ENCODE measurements around the gene OR10H1. TPM values are rescaled to one million over a fixed set of nuclear protein-coding genes. Genes with fewer than 3 reads are reported as not detected.
A peak's percentile ranks its signal among the peaks of the same experiment; 100 is the strongest.
"Not testable (repeated sequence)": the region's sequence is repeated elsewhere in the genome, so short reads cannot be mapped to it uniquely, and the experiment has no call there.

The OR10H1 gene
- total RNA-seq, 2 experiments from 2014 or later = not detected

GRCh38 chr19:15837221-15837731 is 21.8 kb upstream of the OR10H1 start:
- CTCF ChIA-PET = interaction anchor here (1.2 to 1.8 kb wide), 2 partner anchors 32 to 418 kb away, joined by 4 to 5 read pairs; partner anchors contain the start of gene AKAP8L
- H3K9me3 Mint-ChIP-seq (ENCODE audit: low read depth) = no peaks in the 10 kb centered on the region
- no peaks in the 10 kb centered on the region for H3K27me3 Mint-ChIP-seq
- H3K4me1 Mint-ChIP-seq = peaks cover 19% of the 10 kb centered on the region
- peak overlapping the region; percentile 98 for H3K27ac Mint-ChIP-seq
- DNase-seq (no peak), ATAC-seq (peak; percentile 3)
- peak overlapping the region; percentile 87 for H3K4me3 Mint-ChIP-seq
- no peaks in the 10 kb centered on the region for H3K36me3 Mint-ChIP-seq

GRCh38 chr19:15836330-15837220 is 21.1 kb upstream of the OR10H1 start:
- ATAC-seq = peak; percentile 96
- H3K27ac Mint-ChIP-seq = peak overlapping the region; percentile 98
- DNase-seq = peak; percentile 98

DNA sequence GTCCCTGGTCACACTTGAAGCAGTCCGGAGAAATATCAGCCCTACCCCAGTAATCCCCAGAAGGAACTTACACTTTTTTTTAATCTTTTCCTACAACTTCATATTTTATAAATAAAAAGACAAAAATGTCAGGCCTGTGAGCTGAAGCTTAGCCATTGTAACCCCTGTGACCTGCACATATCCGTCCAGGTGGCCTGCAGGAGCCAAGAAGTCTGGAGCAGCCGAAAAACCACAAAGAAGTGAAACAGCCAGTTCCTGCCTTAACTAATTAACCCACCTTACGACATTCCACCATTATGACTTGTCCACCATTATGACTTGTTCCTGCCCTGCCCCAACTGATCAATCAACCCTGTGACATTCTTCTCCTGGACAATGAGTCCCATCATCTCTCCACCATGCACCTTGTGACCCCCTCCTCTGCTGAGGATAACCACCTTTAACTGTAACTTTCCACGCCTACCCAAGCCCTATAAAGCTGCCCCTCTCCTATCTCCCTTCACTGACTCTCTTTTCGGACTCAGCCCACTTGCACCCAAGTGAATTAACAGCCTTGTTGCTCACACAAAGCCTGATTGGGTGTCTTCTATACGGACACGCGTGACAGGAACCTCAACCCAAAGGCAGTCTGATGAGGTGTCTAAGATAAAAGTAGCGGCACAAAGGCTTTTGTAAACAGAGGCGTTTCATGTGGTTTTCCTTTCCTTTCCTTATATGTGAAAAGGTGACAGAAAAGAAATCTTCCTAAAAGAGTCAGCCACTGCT is 20.3 kb upstream of the OR10H1 start:
- not testable (repeated sequence) for H3K36me3 Mint-ChIP-seq; H3K9me3 Mint-ChIP-seq (ENCODE audit: low read depth); H3K27me3 Mint-ChIP-seq
- peak overlapping the region; percentile 98 for H3K27ac Mint-ChIP-seq
- peaks cover 17% of the 10 kb centered on the region for H3K4me1 Mint-ChIP-seq
- H3K4me3 Mint-ChIP-seq = peak overlapping the region; percentile 87
- CTCF ChIA-PET = interaction anchor here (1.3 kb wide), 1 partner anchor 346 kb away, joined by 3 read pairs; no protein-coding TSS in a partner anchor
- DNase-seq (peak; percentile 69), ATAC-seq (peak; percentile 4)

More at GRCh38 chr19:15836330-15837220, 21.1 kb upstream of the OR10H1 start:
- CTCF ChIA-PET = interaction anchor here (1.2 to 1.8 kb wide), 2 partner anchors 33 to 418 kb away, joined by 4 to 5 read pairs; partner anchors contain the start of gene AKAP8L
- Mint-ChIP-seq H3K4me1 (peaks cover 17% of the 10 kb centered on the region), H3K36me3 (no peaks in the 10 kb centered on the region), H3K27me3 (no peaks in the 10 kb centered on the region), H3K4me3 (peak overlapping the region; percentile 87), H3K9me3 (ENCODE audit: low read depth) (no peaks in the 10 kb centered on the region)

- H3K4me1 Mint-ChIP-seq = peaks cover 17% of the 10 kb centered on the region
- ATAC-seq; H3K9me3 Mint-ChIP-seq (ENCODE audit: low read depth); H3K27me3 Mint-ChIP-seq; H3K27ac Mint-ChIP-seq; H3K36me3 Mint-ChIP-seq; H3K4me3 Mint-ChIP-seq; DNase-seq; CTCF ChIA-PET: not testable (repeated sequence)
These were observed 18.8 kb upstream of the OR10H1 start for GRCh38 chr19:15834232-15834631.

- Mint-ChIP-seq H3K36me3 (no peaks in the 10 kb centered on the region), H3K9me3 (ENCODE audit: low read depth) (no peaks in the 10 kb centered on the region), H3K4me3 (no peak overlapping the region), H3K27ac (no peak overlapping the region), H3K27me3 (peaks cover 2% of the 10 kb centered on the region), H3K4me1 (peaks cover 7% of the 10 kb centered on the region)
- DNase-seq = no peak
- no peak for ATAC-seq
- CTCF ChIA-PET = no interaction called here
These were observed 16.2 kb upstream of the OR10H1 start for GRCh38 chr19:15831626-15832025.

DNA sequence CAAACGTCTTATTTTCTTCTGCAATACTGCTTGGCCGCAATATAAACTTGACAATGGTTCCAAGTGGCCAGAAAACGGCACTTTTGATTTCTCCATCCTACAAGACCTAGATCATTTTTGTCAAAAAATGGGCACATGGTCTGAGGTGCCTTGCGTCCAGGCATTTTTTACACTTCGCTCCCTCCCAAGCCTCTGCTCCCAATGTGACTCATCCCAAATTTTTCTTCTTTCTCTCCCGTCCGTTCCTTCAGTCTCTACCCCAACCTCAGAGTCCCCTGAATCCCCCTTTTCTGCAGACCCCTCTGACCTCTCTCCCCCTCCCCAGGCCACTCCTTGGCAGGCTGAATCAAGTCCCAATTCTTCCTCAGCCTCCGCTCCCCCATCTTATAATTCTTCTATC is 14.3 kb upstream of the OR10H1 start:
- Mint-ChIP-seq H3K36me3 (no peaks in the 10 kb centered on the region), H3K4me1 (no peaks in the 10 kb centered on the region), H3K4me3 (no peak overlapping the region), H3K27me3 (peaks cover 2% of the 10 kb centered on the region), H3K9me3 (ENCODE audit: low read depth) (no peaks in the 10 kb centered on the region), H3K27ac (no peak overlapping the region)
- no peak for DNase-seq
- CTCF ChIA-PET = interaction anchor here (0.7 kb wide), 1 partner anchor 17 kb away, joined by 3 read pairs; no protein-coding TSS in a partner anchor
- ATAC-seq = no peak

DNA sequence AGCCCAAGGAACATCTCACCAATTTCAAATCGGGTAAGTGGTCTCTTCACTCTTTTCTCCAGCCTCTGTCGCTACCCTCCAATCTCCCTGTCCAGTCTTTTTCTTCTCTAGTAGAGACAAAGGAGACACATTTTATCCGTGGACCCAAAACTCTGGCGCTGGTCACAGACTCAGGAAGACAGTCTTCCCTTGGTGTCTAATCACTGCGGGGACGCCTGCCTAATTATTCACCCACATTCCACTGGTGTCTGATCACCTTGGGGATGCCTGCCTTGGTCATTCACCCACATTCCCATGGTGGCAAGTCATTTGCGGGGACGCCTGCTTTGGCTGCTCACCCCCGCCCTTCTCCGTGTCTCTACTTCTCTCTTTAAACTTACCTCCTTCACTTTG is 13.8 kb upstream of the OR10H1 start:
- Mint-ChIP-seq H3K4me1 (no peaks in the 10 kb centered on the region), H3K36me3 (no peaks in the 10 kb centered on the region), H3K4me3 (no peak overlapping the region), H3K9me3 (ENCODE audit: low read depth) (no peaks in the 10 kb centered on the region), H3K27ac (no peak overlapping the region), H3K27me3 (peaks cover 2% of the 10 kb centered on the region)
- ATAC-seq (no peak), DNase-seq (no peak)
- CTCF ChIA-PET = no interaction called here

GRCh38 chr19:15828611-15829305 is 13.3 kb upstream of the OR10H1 start:
- CTCF ChIA-PET = not testable (repeated sequence)

GRCh38 chr19:15828121-15828610 is 12.7 kb upstream of the OR10H1 start:
- no peaks in the 10 kb centered on the region for H3K9me3 Mint-ChIP-seq (ENCODE audit: low read depth)
- H3K4me3 Mint-ChIP-seq = no peak overlapping the region
- ATAC-seq (no peak), DNase-seq (no peak)
- no peaks in the 10 kb centered on the region for H3K4me1 Mint-ChIP-seq
- H3K27ac Mint-ChIP-seq = no peak overlapping the region
- peaks cover 4% of the 10 kb centered on the region for H3K27me3 Mint-ChIP-seq
- H3K36me3 Mint-ChIP-seq = no peaks in the 10 kb centered on the region
- CTCF ChIA-PET = no interaction called here

More at GRCh38 chr19:15828611-15829305, 13.3 kb upstream of the OR10H1 start:
- H3K9me3 Mint-ChIP-seq (ENCODE audit: low read depth); H3K4me3 Mint-ChIP-seq; H3K36me3 Mint-ChIP-seq; DNase-seq; H3K4me1 Mint-ChIP-seq; H3K27ac Mint-ChIP-seq; ATAC-seq; H3K27me3 Mint-ChIP-seq: not testable (repeated sequence)

DNA sequence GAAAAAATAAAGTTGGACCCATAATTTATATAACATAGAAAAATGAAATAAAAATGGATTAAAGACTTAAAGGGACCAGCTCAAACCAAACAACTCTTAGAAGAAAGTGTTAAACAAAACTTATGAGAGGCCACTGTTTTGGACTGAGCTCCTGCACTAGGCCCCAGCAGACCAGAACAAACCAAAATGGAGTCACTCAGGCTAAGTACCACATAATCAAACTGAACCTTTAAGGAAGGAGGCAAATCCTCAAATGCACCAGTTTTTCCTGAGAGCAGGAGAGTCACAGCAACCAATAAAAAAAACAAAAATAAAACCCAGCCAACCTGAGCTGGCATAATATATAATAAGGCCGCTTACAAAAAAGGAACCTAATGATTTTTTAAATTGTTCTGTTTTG is 10.3 kb upstream of the OR10H1 start:
- CTCF ChIA-PET = interaction anchor here (0.7 to 0.8 kb wide), 2 partner anchors 8 to 65 kb away, joined by 3 read pairs; no protein-coding TSS in a partner anchor
- Mint-ChIP-seq H3K27ac (no peak overlapping the region), H3K4me3 (no peak overlapping the region), H3K27me3 (peaks cover 4% of the 10 kb centered on the region), H3K36me3 (no peaks in the 10 kb centered on the region), H3K4me1 (no peaks in the 10 kb centered on the region), H3K9me3 (ENCODE audit: low read depth) (no peaks in the 10 kb centered on the region)
- ATAC-seq (no peak), DNase-seq (no peak)

- no peaks in the 10 kb centered on the region for H3K4me1 Mint-ChIP-seq
- H3K27ac Mint-ChIP-seq = no peak overlapping the region
- DNase-seq (no peak), ATAC-seq (no peak)
- no peaks in the 10 kb centered on the region for H3K9me3 Mint-ChIP-seq (ENCODE audit: low read depth)
- CTCF ChIA-PET = no interaction called here
- peaks cover 2% of the 10 kb centered on the region for H3K27me3 Mint-ChIP-seq
- no peak overlapping the region for H3K4me3 Mint-ChIP-seq
- no peaks in the 10 kb centered on the region for H3K36me3 Mint-ChIP-seq
These were observed 5.2 kb upstream of the OR10H1 start for GRCh38 chr19:15820646-15821045.

GRCh38 chr19:15813916-15814315 is 1.5 kb downstream of the OR10H1 start:
- no peaks in the 10 kb centered on the region for H3K36me3 Mint-ChIP-seq
- no peak for ATAC-seq
- no peak overlapping the region for H3K27ac Mint-ChIP-seq
- no peaks in the 10 kb centered on the region for H3K9me3 Mint-ChIP-seq (ENCODE audit: low read depth)
- DNase-seq = no peak
- no peaks in the 10 kb centered on the region for H3K4me1 Mint-ChIP-seq
- CTCF ChIA-PET = no interaction called here
- peaks cover 4% of the 10 kb centered on the region for H3K27me3 Mint-ChIP-seq
- H3K4me3 Mint-ChIP-seq = no peak overlapping the region
